ENCODE measurements around the gene NOS1AP.

The NOS1AP gene

DNA sequence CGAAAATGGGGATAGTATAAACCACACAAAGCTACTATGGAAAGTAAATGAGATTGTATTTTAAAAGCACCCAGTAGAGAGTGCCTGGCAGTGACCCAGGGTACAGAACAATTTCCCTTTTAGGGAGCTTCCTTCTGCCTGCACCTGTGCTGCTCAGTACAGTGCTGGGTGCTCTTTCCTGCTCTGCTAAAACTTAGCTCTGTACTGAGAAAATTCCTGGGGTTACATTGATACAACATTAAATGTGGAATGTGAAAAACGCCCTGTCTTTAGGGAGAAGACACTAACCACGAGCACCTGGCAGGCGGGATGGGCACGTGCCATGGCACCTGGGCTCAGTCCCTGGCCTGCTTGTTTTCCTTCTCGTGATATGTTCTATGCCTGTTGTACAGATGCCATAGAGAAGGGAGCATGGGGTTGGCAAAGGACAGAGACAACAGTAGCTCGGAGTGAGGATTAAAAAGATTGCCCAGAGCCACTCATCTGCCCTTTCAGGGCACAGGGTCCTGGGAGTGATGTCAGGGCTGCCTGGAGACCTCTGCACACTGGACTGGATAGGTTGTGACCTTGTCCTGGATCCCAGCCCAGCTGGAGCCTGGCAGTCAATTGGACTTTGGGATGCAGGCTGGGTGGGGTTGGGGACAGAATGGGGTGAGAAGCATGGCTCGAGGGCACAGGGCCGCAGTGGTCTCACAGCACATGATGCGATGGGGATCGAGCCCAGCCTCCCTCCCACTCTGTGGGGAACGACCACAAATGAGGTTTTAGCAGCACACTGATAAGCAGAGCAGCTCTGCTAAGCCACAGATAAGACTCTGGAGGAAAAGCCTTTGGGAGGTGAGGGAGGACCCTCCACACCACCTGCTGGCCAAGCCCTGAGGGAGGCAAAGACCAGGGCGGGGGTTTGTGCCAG, 302.9 kb downstream of the NOS1AP start:
- no peak for DNase-seq

DNA sequence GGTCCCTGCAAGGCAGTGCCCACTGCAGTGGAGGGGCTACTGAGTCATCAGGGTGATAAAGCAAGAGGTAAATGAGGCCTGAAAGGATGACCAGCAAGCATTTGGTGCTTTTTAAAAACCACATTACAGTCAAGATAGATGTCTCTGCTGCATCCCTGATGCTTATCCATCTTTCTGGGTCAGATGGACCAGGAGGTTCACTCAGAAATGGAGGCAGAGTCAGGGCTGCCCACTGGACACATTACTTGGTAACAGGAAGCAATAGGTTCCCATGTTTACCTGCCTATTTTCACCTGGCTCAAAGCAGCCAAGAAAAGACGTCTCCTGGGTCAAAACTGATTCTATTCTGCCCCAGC, 303.6 kb downstream of the NOS1AP start:
- DNase-seq, result no peak

DNA sequence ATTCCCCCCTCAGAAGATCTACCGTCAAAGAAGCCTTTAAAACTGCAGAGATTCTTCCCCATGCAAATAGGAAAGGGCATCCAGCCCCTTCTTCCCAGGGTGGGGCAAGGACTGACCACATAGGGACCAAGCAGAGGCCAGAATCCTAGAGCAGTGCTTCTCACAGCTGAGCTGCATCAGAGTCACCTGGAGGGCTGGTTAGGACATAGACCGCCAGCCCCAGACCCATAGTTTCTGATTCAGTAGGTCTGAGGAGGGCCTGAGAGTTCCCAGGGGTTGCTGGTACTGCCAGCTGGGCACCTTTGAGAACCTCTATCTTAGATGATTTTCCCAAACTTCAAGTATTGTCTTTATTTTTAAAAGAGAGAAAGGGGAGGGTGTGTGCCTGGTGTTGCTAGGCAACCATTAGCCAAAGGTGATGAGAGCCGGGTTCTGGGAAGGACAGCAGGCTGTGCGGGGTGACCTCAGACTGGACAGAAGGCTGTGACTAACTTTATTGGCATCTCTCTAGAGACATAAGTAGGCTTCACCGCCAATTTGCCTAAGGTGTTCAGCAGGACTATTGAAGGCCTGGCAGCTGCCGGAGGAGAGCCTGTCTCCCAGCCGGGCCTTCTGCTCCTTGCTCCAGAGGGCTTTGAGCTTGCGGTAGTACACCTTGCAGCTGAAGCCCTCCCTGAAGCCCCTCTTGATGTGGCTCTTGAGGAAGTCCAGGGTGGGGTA, 304.2 kb downstream of the NOS1AP start:
- DNase-seq, result no peak

DNA sequence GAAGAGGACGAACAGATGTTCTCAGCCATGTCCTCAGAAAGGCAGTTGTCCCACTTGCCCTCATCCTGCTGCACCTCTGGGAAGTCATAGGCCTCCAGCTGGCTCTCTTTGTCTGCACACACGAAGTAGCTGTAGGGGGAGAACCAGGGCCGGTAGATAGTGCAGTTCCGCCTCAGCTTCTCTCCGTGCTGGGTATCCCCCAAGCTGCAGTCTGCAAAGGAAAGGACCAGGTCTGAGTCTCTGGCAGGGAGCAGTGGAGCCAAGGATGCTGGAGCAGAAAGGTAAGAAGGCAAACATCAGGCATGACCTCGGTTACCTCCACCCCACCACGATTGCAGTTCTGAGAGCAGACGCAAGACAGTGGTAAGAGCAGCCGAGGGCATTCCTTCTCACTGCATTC, 304.9 kb downstream of the NOS1AP start:
- DNase-seq, result no peak

DNA sequence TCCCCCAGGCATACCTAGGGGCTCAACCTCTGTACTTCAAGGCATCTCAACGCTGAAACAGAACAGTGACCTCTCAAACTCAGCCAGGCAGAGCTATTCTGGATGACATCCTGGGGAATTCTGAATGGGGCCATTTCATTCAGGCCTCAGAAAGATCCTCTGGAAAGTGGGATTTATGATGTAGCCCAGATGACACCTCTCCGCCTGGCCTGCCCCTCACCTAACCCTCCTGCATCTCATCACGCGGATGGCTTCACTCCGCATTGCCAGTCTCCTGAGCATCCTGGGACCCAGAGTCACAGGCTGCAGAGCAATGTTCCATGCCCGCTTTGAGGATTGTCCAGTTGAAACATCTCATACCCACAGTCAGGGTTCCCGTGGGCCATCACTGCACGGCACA, 306.0 kb downstream of the NOS1AP start:
- no peak for DNase-seq

DNA sequence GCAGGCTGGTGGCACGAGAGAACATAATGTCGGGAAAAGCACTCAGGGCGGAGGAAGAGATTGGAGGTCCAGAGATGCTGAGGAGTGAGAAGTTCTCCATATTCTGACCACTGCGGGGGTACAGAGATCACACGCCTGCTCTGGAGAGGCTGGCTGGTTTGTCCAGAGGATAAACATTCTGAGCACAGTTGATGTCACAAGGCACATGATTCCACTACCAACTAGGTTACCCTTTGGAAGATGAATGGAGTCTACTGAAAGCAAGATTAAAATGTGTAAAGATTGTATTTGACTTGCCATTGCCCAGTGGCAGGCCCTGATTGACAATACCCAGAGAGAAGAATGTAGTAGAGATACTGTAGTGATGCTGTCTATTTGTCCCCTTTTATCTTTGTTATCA, 307.2 kb downstream of the NOS1AP start, which contains the start of gene SPATA46:
SPATA46 (minus strand) TSS at position 164 of the 400 bp plus-strand sequence; CDS start at position 100, 64 bp downstream.
- no peak for DNase-seq

DNA sequence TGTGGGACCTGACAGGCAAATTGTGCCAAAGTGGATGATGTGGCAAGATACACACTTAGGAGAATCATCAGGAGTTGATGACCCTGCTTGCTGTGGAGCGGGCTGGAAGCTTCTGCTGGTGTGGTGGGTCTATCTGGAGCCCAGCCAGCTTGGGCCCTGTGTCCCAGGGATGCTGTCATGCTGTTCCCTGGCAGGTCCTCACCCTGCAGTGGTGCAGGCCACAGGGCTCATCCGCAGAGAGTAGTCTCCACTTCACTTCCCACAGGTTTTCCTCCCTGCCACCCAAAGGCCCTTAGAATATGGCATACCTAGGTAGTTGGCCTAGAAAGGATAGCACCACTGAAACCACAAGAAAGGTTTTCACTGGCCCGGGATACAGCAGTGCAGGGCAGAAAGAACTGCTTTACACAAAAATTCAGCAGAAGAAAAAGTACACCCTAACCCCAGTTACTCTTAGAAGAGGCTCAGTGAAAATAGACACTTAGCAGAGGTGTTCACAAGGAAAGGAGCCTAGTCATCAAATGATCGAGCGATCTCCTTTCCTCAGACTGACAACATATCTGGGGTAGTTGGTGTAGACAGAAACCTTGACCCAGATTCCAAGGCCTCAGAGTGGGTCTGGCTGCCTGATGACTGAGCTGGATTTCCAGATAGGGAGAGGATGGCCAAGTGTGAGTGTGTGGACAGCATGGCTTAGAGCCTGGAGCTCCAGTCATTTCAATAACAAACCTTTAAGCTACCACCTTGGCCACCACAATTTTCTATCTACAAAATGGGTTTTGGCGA, 310.8 kb downstream of the NOS1AP start:
- no peak for DNase-seq

DNA sequence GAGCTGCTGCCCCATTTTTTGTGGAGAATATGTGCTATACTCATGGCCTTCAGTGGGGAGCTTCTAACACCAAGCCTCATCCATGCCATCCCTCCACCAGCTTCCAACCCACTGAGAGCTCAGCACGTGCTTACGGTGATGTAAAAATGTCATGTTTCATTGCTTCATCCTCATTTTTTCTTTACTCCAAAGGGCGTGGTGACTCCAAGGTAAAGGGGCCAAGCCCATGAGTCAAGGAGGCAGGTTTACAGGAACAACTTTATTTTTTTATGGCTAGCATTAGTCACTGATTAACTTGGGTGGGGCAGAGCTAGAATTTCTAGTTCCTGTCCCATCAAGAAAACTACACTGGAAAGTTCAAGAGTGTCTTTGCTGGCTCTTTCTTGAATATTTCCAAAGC, 311.9 kb downstream of the NOS1AP start, which contains the start of gene C1orf226:
C1orf226 (plus strand) TSS at position 346 of the 400 bp plus-strand sequence. CDS start 174 bp downstream, outside the sequence.
- DNase-seq, result no peak

DNA sequence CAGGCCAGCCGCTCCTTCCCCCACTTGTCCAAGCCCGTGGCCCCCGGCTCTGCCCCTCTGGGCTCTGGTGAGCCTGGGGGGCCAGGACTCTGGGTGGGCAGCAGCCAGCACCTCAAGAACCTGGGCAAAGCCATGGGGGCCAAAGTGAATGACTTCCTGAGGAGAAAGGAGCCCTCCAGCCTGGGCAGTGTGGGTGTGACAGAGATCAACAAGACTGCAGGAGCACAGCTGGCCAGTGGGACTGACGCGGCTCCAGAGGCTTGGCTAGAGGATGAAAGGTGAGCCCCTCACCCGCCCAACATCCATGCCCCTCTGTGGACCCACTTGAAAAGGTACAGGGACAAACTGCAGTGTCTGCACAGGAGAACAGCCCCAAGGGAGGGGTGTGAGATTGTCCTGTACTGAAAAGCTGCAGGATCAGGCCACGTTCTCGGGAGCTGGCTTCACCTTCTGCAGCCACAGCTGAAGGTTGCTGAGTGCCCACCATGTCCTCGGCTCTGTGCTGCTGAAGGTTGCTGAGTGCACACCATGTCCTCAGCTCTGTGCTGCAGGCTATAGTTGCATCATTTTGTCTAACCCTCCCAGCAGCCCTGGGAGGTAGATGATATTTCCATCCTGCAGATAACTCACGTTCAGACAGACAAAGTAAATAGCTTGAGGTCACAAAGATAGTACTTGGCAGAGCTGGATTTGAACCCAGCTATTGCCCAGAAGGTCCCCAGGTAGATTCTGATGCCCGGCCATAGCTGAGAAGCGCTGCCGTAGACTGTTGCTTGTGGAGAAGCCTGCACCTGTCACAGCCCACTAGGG, 312.7 kb downstream of the NOS1AP start:
- no peak for DNase-seq

DNA sequence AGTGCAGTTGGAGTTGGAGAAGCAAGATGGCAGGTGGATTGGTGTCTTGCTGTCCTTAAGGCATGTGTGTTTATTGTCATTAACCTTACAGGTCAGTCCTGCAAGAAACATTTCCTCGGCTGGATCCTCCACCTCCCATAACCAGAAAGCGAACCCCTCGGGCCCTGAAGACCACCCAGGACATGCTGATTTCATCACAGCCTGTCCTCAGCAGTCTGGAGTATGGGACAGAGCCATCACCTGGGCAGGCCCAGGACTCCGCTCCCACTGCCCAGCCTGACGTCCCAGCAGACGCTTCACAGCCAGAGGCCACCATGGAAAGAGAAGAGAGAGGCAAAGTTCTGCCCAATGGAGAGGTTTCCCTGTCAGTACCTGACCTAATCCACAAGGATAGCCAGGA, 313.6 kb downstream of the NOS1AP start:
- DNase-seq, result no peak

DNA sequence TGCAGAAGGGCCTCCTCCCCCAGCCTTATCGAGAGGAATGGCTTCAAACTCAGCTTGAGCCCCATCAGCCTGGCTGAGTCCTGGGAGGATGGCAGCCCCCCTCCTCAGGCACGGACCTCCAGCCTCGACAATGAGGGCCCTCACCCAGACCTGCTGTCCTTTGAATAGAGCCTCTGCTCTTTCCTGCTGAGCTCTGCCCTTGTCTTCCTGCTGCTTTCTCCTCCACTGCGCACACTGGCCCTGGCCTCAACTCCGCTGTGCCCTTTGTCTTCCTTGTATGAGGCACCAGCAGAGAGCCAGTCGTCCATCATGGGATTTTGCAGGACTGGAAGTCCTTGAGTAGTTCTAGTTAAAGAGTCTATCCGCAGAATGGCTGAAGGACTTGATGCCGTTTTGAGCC, 314.0 kb downstream of the NOS1AP start:
- DNase-seq, result no peak

DNA sequence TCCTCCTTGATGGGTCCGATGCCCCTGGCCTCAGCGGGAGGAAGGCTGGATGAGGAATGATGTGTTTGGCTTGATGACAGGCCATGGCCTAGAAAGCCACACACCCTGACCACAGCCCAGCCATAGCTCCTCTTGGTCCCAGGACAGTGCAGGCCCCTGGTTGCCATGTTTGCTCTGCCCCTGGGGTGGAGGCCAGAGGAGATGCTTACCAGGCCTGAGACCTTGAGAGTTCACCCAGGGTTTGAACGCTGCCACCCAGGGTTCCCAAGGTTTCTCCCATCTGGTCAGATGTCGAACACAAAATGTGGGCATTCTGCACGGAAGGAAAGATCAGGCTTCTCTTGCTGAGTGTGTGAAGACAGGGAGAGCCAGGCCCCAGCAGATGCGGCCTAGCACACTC, 314.6 kb downstream of the NOS1AP start:
- DNase-seq, result no peak

DNA sequence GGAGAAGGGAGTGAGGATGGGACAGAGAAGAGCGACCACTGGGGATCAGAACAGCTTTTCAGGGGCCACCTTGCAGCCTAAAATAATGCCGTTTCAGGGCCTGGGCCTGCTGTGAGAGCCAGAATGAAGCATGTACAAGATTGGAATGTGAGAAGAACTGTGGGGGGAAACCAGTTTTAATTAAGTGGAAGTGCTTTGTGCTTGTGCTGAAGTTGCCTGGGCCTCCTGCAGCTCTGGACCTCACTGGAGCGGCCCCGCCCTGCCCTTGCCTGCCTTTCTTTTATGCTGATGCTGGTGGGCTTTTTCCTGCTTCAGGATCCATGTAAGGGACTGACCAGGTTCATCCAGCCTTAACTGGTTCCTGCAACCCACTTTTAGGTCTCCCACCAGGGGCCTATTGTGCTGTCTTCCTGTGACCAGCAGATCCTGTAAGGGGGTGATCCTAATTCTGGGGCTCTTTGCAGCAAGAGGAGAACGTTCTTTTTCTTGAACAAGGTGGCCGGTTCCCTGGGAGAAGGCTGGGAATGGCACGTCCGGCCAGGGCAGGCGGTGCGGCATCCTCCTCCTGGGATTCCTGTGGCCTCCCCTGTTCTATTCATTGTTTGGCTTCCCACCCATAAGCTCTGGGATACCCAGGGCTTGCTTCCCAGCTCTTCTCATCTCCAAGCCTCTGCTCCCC, 315.2 kb downstream of the NOS1AP start:
- DNase-seq, result no peak

DNA sequence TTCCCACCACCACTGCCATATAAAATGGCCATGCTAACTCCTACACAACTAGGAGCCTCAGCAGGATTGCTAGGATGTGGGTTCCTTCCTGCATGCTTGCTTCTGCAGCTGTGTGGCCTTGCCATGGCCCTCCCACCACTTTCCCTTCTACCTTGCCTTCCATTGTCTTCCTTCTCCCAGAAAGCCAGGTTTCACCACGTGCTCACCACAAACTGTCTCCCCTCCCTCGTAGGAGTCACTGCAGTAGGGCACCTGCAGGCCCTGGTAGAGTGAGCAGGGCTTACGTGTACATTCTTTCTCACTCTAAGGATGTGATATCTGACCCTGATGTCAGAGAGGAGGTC, 315.8 kb downstream of the NOS1AP start:
- DNase-seq, result no peak

DNA sequence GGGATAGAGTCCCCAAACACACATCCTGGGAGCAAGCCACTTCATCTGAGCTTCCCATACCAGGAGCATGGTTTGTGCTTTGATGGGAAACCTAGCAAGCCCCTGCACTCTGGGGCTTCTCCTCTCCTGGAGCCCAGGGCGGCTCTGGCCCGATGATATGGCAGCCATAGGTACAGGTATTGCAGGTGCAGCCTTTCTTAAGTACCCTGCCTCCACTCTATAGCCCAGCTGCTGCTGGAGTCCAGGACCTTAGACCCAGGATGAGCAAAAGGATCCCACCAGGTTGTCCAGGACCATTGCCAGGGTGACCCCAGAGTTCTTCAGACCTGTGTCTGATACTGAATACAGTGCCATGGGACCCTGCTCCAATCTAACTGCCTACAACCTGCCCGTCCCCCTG, 316.2 kb downstream of the NOS1AP start:
- no peak for DNase-seq

DNA sequence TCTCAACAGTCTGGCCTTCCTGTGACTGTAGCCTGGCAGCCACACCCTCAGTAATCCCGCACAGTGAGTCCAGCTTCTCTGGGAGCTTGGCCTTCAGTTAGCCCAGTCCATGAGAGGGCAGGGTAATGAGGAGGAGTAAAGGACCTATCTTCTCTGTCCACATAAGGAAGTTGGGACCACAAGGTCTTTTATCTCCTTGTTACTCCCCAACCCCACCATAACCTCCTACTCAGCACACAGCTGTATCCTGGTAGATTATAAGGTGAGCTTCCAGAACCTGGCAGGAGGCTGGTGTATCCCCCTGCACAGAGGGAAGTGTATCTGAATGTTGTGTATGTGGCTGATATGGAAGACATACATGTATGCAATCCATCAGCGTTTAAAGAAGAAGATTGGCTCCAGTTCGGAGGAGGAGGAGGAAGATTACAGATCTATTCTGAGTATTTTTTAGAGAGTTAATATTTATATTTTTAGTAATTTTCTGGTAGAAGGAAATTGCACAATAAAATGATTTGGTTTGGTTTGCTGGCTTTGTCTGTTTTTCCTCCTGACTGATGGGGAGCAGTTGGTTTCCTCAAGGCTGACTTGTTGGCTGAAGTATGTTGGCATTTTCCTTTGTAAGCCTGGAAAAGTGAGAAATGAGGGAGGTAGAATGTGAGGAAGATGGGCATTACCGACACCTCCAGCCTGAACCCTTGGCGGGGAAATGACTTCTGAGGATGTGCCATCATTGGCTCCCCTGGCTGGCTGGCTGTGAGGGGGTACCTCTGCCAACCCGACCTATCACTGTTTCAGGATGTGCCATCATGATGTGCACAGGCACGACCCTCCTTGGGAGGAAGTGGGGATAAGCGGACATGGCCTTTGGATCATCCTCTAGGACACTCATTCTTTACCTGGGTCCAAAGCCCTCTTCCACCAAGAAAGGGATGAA, 317.1 kb downstream of the NOS1AP start:
- DNase-seq, result no peak

DNA sequence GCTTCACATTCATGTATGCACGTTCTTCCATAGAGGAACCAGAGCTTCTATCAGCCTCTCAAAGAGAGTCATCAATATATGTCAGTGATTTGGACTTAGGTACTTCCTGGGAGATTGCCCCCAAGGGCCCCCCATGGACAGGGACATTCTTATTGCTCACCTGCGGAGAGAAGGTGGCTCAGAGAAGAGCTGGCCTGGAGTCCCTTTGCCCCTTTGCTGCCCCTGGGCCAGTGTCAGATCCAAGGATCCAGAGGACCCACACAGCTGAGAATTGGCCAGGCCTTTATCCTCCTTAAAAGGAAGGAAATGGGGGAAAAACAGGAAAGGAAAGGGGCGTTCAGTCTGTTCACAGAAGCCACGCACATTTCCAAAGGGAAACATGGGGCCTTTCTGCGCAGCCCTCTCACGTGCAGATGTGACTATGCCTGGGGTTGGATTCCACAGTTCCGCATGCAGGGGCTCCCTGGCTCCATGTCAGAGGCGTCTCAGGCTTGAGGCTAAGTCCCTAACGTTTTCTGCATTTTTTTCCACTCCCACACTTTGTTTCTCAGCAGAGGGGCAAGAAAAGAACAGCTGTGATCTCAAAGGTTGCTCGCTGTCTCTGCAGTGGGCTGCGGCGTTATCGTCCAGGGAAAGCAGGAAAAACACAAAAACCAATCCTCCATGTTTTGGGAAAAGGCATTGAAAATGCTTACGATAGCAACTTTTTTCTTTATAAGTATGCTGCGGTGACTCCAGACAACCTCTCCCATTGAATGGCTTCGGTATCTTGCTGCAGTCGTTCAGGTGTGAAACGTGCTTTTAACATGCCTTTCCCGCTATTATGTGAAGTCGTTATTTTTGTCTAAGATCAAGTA, 318.0 kb downstream of the NOS1AP start:
- DNase-seq, result no peak

DNA sequence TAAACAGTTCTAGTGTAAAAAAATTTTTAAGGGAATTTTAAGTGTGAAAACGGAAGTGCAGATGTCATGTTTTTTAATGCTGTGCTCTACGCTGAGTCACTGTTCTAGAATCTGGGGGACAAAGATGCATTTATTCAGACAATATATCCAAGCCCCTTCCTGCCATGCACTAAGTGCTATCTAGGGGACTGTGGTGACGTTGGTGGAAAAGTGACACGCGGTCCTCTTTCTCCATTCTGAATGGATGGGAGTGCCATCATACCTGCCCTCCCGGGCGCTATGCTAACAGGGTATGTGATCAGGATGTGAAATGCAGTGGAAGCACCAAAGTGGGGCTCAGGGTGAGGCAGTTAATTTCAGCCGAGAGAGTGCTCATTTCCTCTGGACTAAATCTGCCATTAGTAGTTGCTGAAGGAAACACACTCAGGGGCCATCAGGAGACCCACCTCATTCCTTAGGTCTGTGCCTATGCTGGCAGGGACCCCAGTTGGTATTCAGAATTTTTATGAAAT, 318.6 kb downstream of the NOS1AP start:
- DNase-seq, result no peak

DNA sequence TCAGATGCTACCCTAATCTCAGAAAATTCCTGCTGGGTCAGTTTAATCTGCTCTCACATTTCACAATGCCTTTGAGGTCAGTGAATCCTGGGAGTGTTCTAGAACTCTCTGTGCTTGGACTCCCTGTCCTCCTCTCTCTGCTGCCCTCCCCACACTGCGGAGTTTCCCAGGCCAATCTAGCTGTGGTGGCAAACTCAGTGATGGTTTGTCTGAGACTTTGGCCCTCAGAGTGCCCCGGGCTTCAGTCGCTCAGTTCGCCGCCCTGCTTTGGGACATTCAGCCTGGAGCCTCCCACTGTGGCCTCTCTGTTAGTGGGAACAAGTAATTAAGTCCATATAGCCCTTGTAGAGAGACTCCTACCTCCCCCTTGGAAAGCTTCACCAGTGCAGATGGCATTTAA, 319.1 kb downstream of the NOS1AP start:
- DNase-seq, result no peak
